ENCODE data around the gene ST3GAL2.

DNA sequence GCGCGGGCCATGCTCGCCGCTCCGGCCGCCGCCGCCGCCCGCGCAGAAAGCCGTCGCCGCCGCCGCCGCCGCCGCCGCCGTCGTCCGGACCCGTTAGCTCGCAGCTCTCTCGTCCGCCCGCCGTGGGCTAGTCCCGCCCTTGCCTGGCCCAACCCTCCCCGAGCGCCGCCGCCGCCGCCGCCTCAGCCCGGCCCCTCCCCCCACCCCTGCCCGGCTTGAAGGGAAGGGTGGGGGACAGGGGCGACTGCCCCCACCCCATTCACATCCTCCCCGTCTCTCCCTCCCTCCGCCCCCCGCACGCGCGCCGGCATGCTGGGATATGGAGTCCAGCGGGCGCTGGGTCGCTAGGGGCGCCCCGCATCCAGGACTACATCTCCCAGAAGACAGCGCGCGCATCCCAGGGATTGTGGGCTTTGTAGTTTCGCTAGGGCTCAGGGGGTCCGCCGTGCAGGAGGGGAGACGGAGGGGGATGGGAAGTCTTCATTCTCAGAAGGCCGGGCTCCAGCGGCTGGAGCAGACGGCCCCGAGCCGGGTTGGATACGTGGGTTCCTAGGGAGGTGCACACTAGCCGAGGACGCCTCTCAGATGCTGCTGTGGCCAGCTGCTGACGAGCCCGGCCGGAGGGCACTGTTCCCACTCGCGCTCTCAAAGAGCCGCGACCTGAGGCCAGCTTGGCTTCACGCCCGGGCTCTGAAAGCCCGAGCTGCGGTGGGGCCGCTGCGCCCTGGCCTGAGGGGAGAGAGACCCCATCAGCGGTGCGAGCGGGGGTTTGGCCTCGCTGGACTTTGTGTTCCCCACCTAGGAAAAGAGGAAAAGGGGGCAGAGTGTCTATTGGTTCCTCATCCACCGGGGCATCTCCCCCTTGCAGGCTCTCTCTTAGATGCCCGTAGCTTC lies at the start of gene ST3GAL2:
- no peak for TF ChIP-seq CTCF (conservative IDR thresholded peaks at IDR 0.05 in 1 of 2, IDR thresholded peaks at IDR 0.05 in 1 of 2; ENCODE audit: low read depth in 1 of 2, low read length in 2 of 2)
- TF ChIP-seq EZH2 (IDR thresholded peaks at IDR 0.05; ENCODE audit: low read length, missing control alignments): no peak

Data from fibroblast of lung (primary cell).